ENCODE measurements around the gene PGAP1.
"Not testable (repeated sequence)": the region's sequence is repeated elsewhere in the genome, so short reads cannot be mapped to it uniquely, and the experiment has no call there.

PGAP1 gene

DNA sequence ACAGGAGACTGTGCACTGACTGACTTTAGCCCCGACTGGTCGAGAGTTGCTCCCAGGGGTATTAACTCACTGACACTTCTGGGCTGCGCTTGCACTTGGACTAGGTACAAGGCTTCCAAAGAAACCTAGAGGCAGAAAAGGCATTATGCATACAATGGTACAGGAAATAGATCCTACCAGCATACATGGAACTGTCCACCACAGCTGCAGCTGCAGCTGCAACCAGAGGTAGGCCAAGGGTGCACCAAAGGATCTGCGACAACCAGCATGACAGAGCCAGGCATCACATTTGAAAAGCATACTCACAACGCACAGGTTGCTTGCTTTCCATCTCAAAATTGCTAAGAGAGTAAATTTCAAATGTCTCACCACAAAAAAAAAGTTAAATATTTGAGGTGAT lies 22.6 kb upstream of the PGAP1 start:
- DNase-seq, result no peak

GRCh38 chr2:196944570-196944969 lies 18.1 kb upstream of the PGAP1 start:
- no peak for DNase-seq

- no peak for DNase-seq
Observed at GRCh38 chr2:196941398-196942078, 15.0 kb upstream of the PGAP1 start.

DNA sequence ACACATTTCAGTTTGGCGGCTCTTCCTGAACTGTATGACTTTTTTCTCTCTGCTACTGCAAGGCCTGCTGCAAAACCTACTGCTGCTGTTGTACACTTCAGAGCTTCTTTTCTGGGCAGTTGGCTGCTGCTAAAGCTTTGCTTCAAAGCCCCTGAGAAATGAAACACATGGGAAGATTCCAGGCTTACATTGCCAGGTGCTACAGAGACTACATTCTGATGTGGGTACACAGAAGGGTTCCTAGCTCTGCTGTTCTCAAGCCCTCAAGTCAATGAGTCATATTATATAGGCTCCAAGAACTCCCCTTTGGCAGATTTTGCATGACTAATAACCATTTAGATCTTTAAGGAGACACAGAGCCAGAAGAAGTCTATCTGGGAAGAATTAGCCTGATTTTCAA lies 12.9 kb upstream of the PGAP1 start:
- no peak for DNase-seq

- DNase-seq, result no peak
Observed at GRCh38 chr2:196935432-196935831, 8.9 kb upstream of the PGAP1 start.

- DNase-seq, result no peak
Observed at GRCh38 chr2:196934672-196935071, 8.2 kb upstream of the PGAP1 start.

DNA sequence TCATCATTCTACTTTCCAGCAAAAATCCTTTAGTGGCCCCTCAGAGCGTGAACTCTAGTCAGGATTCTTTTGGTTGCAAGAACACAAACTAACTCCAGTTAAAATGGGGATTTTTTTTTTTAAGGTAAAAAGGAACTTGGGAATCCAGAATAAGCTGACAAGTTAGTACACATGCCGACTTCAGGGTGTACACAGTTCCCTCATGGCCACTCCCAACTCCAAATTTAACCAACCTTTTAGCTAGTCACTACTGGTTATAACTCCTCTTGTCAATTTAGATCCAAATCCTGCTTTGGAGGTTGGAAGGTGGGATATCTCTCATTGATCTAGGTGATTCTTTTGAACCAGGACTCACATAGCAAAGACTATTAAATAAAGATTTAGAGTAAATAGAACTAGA lies 5.0 kb upstream of the PGAP1 start:
- DNase-seq, result no peak

GRCh38 chr2:196927376-196928225 lies 1.1 kb upstream of the PGAP1 start:
- DNase-seq, result no peak

DNA sequence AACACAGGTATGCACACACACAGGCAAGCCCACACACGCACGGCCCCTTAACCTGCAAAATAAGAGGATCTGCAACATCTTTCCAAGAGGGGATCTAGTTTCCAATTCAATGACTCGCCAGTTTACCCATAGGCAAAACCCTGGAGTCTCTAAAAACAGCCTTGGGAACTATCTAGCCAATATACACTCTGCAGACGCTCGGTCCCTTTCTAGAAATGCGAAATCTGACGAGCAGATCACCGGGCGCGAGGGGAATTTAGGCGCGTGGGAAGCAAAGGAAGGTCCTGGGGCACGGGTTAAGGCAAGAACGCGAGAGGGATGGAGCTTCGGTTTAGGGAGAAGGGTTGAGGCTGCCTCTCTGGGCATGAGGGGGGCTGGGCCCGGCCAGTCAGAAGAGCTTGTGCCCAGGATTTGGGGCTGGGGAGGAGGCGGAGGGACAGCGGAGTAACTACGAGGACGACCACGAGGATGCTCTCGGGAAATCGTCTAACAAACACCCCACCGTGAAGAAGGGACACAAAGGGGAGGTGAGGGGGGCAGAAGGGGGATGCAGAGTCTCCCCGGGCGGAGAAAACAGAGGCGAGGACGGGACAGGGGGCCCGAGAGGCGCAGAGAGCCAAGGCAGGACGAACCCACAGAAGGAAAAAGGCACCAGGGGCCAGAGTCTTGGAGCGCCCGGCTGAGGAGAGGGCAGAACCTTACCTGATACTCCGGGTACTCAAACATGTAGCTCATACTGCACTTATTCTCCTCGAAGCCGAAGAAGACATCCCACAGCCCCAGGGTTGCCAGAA lies 542 bp downstream of the PGAP1 start:
- DNase-seq, result no peak

DNA sequence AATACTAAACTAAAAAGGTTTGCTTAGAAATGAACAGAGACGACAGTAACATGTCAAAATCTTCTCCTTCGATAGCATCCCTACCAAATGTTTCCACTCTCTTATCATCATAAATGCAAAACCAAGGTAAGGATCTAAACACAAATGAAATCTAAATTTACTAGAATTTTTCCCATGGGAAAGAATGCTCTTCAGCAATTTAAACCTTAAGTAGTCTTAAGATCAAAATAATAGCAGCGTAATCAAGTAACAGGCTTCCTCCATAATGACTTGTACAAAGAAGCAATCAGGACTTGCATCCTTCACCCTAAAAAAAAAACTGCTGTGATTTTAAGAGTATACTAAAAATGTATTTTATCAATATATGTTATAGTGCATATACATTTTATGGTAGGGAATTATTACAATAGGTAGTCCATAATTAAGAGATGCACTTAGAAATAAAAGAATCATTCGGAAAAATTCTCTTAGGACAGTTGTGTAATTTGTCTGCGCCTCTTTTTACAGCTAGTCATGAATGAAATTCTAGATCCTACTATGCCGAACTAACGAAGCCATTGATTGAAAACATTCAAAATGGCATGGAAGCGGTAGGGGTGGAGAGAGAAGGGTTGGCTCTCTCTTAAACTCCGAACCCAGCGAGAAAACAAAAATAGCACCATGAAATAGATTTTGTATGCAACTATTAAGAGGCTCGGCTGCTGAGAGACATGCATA lies 1.3 kb downstream of the PGAP1 start:
- DNase-seq, result no peak

GRCh38 chr2:196924051-196924450 lies 2.5 kb downstream of the PGAP1 start:
- no peak for DNase-seq

GRCh38 chr2:196918927-196919326 lies 7.6 kb downstream of the PGAP1 start:
- no peak for DNase-seq

GRCh38 chr2:196917802-196918201 lies 8.7 kb downstream of the PGAP1 start:
- no peak for DNase-seq

DNA sequence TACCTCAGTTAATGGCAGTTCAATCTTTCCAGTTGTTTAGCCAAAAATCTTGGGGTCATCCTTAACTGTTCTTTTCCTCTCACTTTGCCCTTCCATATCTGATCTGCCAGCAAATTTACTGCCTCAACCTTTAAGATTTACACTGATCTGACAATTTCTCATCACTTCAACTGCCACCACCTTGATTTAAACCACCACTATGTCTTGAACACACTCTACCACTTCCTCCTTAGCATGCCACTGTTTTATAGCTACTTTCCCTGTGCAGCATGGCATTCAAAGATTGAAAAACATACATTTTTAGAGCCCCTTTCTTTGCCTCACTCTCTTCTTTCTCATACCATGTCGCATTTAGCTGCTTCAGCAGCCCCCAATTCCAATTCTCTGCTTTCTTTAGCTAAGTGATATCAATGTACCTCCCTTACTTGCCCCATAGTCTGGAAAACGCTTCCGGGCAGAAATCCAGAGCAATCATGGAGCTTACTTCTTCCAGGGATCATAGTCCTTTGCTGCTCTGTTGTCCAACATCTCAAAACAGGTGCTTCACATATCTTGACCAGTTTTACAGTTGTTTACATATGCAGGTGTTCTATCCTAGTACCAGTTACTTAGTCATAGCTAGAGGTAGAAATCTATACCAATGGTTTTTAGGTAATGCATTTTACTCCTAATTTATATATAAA lies 10.9 kb downstream of the PGAP1 start:
- no peak for DNase-seq

- DNase-seq, result no peak
Observed at GRCh38 chr2:196914867-196915460, 11.5 kb downstream of the PGAP1 start.

DNA sequence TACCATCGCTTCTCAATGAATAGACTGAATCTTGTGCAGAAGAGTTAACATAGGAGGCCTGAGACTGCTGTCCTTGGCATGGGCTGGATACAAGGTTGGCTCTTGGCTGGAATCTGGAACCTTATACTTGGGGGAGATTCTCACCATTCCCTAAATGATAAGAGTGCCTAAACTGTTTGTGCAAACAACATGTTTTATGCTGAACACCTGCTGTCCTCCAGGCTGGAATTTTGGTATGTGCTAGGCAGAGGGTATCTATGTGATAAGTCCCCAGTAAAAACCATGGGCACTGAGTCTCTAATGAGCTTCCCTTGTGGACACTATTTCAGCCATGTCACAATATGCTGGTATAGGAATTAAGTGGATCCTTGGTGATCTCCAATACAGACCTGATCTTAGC lies 12.8 kb downstream of the PGAP1 start:
- DNase-seq, result no peak

- not testable (repeated sequence) for DNase-seq
Observed at GRCh38 chr2:196905365-196905764, 21.1 kb downstream of the PGAP1 start.

DNA sequence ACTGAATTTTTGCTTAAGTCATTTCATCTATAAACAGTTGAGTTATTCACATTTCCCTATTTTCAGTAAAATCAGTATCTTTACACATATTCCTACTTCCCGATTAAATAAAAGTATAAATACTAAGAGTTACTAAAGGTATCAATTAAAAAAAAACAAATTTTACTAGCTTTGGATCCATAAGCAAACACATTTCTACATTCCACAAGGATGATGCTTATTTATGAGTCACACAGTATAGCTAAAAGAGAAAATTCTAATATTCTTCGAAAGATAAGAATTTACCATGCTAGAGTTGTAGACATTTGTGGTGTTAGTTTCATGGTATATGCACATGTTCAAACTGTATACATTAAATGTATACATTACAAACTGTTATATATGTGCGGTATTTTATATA lies 23.7 kb downstream of the PGAP1 start:
- no peak for DNase-seq

DNA sequence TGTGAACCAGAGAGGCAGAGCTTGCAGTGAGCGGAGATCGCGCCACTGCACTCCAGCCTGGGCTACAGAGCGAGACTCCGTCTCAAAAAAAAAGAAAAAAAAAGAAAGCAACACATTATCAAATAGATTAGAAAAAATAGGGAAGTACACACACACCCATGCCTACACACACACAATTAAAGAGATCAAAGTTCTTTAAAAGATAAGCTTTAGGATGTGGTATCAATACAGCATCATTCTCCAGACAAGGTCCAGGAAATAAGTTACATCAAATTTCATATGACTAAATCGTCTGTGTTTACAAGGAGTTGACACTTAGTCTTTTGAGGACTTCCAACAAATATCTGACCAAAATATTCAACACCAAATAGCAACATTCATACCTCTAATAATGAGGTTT lies 25.7 kb downstream of the PGAP1 start:
- no peak for DNase-seq

- no peak for DNase-seq
Observed at GRCh38 chr2:196899976-196900375, 26.5 kb downstream of the PGAP1 start.

GRCh38 chr2:196891136-196891535 lies 35.4 kb downstream of the PGAP1 start:
- DNase-seq, result no peak

GRCh38 chr2:196887431-196887830 lies 39.1 kb downstream of the PGAP1 start:
- DNase-seq, result no peak

Measured in KG1 (cell line).